ENCODE results near the gene HINT3. TPM values are rescaled to one million over a fixed set of nuclear protein-coding genes. Genes with fewer than 3 reads are reported as not detected.

Gene HINT3
- total RNA-seq, 1 experiment from 2014 or later = 12.7 TPM

DNA sequence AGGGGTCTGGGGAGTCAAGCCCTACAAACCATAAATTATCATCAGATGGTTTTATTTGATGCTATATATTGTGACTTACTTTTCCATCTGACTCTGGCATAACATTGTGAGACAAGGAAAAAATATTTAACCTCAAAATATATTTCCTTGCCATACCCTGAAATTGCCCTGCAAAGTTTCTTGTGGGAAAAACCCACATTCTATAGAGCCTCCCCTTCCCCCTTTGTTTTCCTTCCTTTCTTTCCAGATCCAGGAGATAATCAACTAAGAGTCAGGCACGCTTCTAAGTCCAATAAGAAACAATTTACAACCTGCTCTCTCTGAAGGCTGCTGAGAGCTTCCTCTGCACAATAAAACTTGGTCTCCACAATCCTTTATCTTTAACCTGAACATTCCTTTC is 17.5 kb upstream of the HINT3 start:
- Histone ChIP-seq H3K79me2 (ENCODE audit: insufficient read depth, low read length) (no peaks in the 10 kb centered on the region), H3K9me3 (ENCODE audit: control insufficient read depth in 1 of 2, insufficient read depth in 1 of 2, low read depth in 1 of 2, low read length in 2 of 2) (no peaks in the 10 kb centered on the region), H3K4me1 (ENCODE audit: control insufficient read depth in 1 of 2, insufficient read depth in 2 of 2, low read length in 2 of 2) (no peaks in the 10 kb centered on the region), H4K20me1 (ENCODE audit: insufficient read depth) (no peaks in the 10 kb centered on the region), H3K4me2 (ENCODE audit: low read length) (no peak overlapping the region), H3K9ac (ENCODE audit: low read length) (no peak overlapping the region), H3K27ac (ENCODE audit: low read depth, low read length) (no peak overlapping the region), H3K9me2 (ENCODE audit: insufficient read depth) (no peaks in the 10 kb centered on the region), H3K27me3 (ENCODE audit: insufficient read depth, low read length) (no peaks in the 10 kb centered on the region), H3K36me3 (ENCODE audit: control insufficient read depth in 1 of 2, insufficient read depth in 2 of 2, low read length in 2 of 2) (no peaks in the 10 kb centered on the region), H3K4me3 (replicated peaks in 1 of 2; ENCODE audit: low read depth in 1 of 2, low read length in 2 of 2) (no peak overlapping the region), H2AFZ (ENCODE audit: low read depth, low read length, poor library complexity, severe bottlenecking) (no peak overlapping the region)
- ATAC-seq (no peak), DNase-seq (ENCODE audit: low read depth, low spot score) (no peak)
- no peak for TF ChIP-seq SP1 (IDR thresholded peaks at IDR 0.05; ENCODE audit: low read depth)
- TF ChIP-seq ELF1 (IDR thresholded peaks at IDR 0.05; ENCODE audit: borderline replicate concordance, low read depth) = no peak
- TF ChIP-seq, protein P1, sequence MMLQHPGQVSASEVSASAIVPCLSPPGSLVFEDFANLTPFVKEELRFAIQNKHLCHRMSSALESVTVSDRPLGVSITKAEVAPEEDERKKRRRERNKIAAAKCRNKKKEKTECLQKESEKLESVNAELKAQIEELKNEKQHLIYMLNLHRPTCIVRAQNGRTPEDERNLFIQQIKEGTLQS (IDR thresholded peaks at IDR 0.05) = no peak
- no peak for TF ChIP-seq CEBPB (IDR thresholded peaks at IDR 0.05; ENCODE audit: low read depth)
- no peak for TF ChIP-seq EGR1 (IDR thresholded peaks at IDR 0.05; ENCODE audit: low read depth)
- TF ChIP-seq FOSL1 (IDR thresholded peaks at IDR 0.05; ENCODE audit: low read depth) = no peak
- TF ChIP-seq, protein P2, sequence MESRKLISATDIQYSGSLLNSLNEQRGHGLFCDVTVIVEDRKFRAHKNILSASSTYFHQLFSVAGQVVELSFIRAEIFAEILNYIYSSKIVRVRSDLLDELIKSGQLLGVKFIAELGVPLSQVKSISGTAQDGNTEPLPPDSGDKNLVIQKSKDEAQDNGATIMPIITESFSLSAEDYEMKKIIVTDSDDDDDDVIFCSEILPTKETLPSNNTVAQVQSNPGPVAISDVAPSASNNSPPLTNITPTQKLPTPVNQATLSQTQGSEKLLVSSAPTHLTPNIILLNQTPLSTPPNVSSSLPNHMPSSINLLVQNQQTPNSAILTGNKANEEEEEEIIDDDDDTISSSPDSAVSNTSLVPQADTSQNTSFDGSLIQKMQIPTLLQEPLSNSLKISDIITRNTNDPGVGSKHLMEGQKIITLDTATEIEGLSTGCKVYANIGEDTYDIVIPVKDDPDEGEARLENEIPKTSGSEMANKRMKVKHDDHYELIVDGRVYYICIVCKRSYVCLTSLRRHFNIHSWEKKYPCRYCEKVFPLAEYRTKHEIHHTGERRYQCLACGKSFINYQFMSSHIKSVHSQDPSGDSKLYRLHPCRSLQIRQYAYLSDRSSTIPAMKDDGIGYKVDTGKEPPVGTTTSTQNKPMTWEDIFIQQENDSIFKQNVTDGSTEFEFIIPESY (IDR thresholded peaks at IDR 0.05; ENCODE audit: extremely low read depth, insufficient replicate concordance, low read length) = no peak
- TF ChIP-seq SRF (IDR thresholded peaks at IDR 0.05; ENCODE audit: low read depth) = no peak
- TF ChIP-seq ZNF274 (IDR thresholded peaks at IDR 0.05; ENCODE audit: low read depth, low read length) = no peak
- no peak for TF ChIP-seq CBX3 (IDR thresholded peaks at IDR 0.05; ENCODE audit: low read depth)
- no peak for TF ChIP-seq TCF7L2 (IDR thresholded peaks at IDR 0.05; ENCODE audit: borderline replicate concordance, extremely low read depth, insufficient read depth, insufficient read length)
- no peak for TF ChIP-seq RAD21 (IDR thresholded peaks at IDR 0.05; ENCODE audit: low read depth)
- TF ChIP-seq EZH2phosphoT487 (IDR thresholded peaks at IDR 0.05; ENCODE audit: borderline replicate concordance) = no peak
- TF ChIP-seq ZFX (IDR thresholded peaks at IDR 0.05) = no peak
- TF ChIP-seq, protein P3, sequence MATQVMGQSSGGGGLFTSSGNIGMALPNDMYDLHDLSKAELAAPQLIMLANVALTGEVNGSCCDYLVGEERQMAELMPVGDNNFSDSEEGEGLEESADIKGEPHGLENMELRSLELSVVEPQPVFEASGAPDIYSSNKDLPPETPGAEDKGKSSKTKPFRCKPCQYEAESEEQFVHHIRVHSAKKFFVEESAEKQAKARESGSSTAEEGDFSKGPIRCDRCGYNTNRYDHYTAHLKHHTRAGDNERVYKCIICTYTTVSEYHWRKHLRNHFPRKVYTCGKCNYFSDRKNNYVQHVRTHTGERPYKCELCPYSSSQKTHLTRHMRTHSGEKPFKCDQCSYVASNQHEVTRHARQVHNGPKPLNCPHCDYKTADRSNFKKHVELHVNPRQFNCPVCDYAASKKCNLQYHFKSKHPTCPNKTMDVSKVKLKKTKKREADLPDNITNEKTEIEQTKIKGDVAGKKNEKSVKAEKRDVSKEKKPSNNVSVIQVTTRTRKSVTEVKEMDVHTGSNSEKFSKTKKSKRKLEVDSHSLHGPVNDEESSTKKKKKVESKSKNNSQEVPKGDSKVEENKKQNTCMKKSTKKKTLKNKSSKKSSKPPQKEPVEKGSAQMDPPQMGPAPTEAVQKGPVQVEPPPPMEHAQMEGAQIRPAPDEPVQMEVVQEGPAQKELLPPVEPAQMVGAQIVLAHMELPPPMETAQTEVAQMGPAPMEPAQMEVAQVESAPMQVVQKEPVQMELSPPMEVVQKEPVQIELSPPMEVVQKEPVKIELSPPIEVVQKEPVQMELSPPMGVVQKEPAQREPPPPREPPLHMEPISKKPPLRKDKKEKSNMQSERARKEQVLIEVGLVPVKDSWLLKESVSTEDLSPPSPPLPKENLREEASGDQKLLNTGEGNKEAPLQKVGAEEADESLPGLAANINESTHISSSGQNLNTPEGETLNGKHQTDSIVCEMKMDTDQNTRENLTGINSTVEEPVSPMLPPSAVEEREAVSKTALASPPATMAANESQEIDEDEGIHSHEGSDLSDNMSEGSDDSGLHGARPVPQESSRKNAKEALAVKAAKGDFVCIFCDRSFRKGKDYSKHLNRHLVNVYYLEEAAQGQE (IDR thresholded peaks at IDR 0.05; ENCODE audit: low read depth) = no peak
- no peak for TF ChIP-seq JUND (IDR thresholded peaks at IDR 0.05)
- TF ChIP-seq SIN3A (IDR thresholded peaks at IDR 0.05; ENCODE audit: low read depth) = no peak
- RAD21 ChIA-PET (ENCODE audit: low non-redundant PET in 1 of 2, low total read pairs in 2 of 2, uncharacterized antibody in 2 of 2, unreplicated experiment in 2 of 2) = no interaction called here
- BruUV-seq (replicated peaks) = no TSS peak
- intact Hi-C loops (cut with micrococcal nuclease) = no loop called here
- POLR2A ChIA-PET = no interaction called here
- CTCF ChIA-PET = no interaction called here
